Panc1 (cell line): ENCODE data around the gene TESK2. TPM values are rescaled to one million over a fixed set of nuclear protein-coding genes. Genes with fewer than 3 reads are reported as not detected.

Experiments
- ATAC-seq: fragments of 200-7000 bp; cut with Tn5 transposase; 2 replicates; pipeline ENCODE4 v1.9.1; 2020; ENCODE audit warnings: mild to moderate bottlenecking, moderate library complexity
- BruUV-seq: library from RNA; stranded (reverse); fragments of 400-500 nt; replicated peaks from 2 replicates; lab custom pipeline; 2021; lab: Mats Ljungman, UMichigan
- CTCF ChIA-PET: fragments of 300-600 bp; sonication (Branson Sonifier 250); formaldehyde crosslinking; loops from one replicate; lab custom pipeline; 2022; ENCODE audit warnings: antibody characterized with exemption; lab: Charles Lee
- POLR2A ChIA-PET: fragments of 300-600 bp; sonication (Branson Sonifier 250); formaldehyde crosslinking; loops from one replicate; lab custom pipeline; 2022; ENCODE audit warnings: antibody characterized with exemption; lab: Charles Lee
- DNase-seq: peaks from one replicate; pipeline ENCODE4 v3.0.0-alpha.2; 2010; ENCODE audit warnings: low read depth, low spot score
- H3K27ac ChIP-seq: 2 replicates; pipeline ENCODE4 v1.5.1; 2011; ENCODE audit warnings: mild to moderate bottlenecking, low read length, inconsistent platforms
- H3K27me3 ChIP-seq: fragments of 200-500 bp; sonication (Bioruptor generic); 2 replicates; pipeline ENCODE4 v1.6.0; 2014; ENCODE audit warnings: low read length, inconsistent platforms; ENCODE audit not compliant: control insufficient read depth, insufficient read depth
- H3K36me3 ChIP-seq: fragments of 200-500 bp; sonication (Bioruptor generic); 2 replicates; pipeline ENCODE4 v1.5.1; 2014; ENCODE audit warnings: inconsistent platforms, mild to moderate bottlenecking, low read length, moderate library complexity; ENCODE audit not compliant: control insufficient read depth, insufficient read depth
- H3K4me1 ChIP-seq: 2 replicates; pipeline ENCODE4 v1.5.1; 2011; ENCODE audit warnings: inconsistent platforms, mild to moderate bottlenecking, low read length, moderate library complexity; ENCODE audit not compliant: control insufficient read depth, insufficient read depth
- H3K4me3 ChIP-seq, 2 experiments: 2 replicates each; pipeline ENCODE4 v1.5.1; 2011 to 2012; ENCODE audit warnings: low read depth in 2 of 2, low read length in 2 of 2, mild to moderate bottlenecking in 2 of 2, inconsistent platforms in 1 of 2, moderate library complexity in 1 of 2
- H3K9me3 ChIP-seq: fragments of 200-500 bp; sonication (Bioruptor generic); 2 replicates; pipeline ENCODE4 v1.5.1; 2014; ENCODE audit warnings: low read depth, mild to moderate bottlenecking, inconsistent platforms, low read length, moderate library complexity; ENCODE audit not compliant: control insufficient read depth, insufficient read depth
- CTCF ChIP-seq: fragments of 450-650 bp; IDR thresholded peaks from 2 replicates; pipeline ENCODE4 v1.5.1; 2017; ENCODE audit warnings: mild to moderate bottlenecking
- POLR2AphosphoS5 ChIP-seq: IDR thresholded peaks from 2 replicates; pipeline ENCODE4 v1.6.1; 2012; ENCODE audit warnings: mild to moderate bottlenecking, low read depth, low read length, moderate library complexity
- REST ChIP-seq, 2 experiments: IDR thresholded peaks; 2 replicates each; pipeline ENCODE4 v1.6.1; 2011 to 2012; ENCODE audit warnings: low read depth in 2 of 2, control low read depth in 1 of 2, low read length in 1 of 2, mild to moderate bottlenecking in 1 of 2, moderate library complexity in 1 of 2; ENCODE audit not compliant: insufficient read depth in 1 of 2
- SIN3A ChIP-seq: IDR thresholded peaks from 2 replicates; pipeline ENCODE4 v1.6.1; 2012; ENCODE audit warnings: low read depth, mild to moderate bottlenecking, low read length, moderate library complexity, borderline replicate concordance; ENCODE audit not compliant: insufficient read depth
- TCF7L2 ChIP-seq: IDR thresholded peaks from 2 replicates; pipeline ENCODE4 v1.6.1; 2011; ENCODE audit warnings: mild to moderate bottlenecking, low read depth, low read length, inconsistent platforms
- in situ Hi-C: cut with HindIII; loops from 2 replicates; pipeline ENCODE4 v1.10.0; 2016; ENCODE audit warnings: low sequenced_read_pairs, low pct_unique_long_range_greater_than_20kb
- intact Hi-C: fragments of 100-400 bp; cut with micrococcal nuclease; formaldehyde crosslinking; loops from one replicate; pipeline ENCODE4 v1.10.0; 2022; ENCODE audit not compliant: unreplicated experiment
- total RNA-seq: library from RNA; stranded (reverse); gene quantifications from one replicate; pipeline ENCODE4 v1.2.1, GENCODE V29; 2021; ENCODE audit not compliant: unreplicated experiment

Gene TESK2
- total RNA-seq, 1 experiment from 2014 or later, result 3.3 TPM

GRCh38 chr1:45395051-45395450 is 95.9 kb downstream of the TESK2 start:
- BruUV-seq, result no TSS peak
- Histone ChIP-seq H3K9me3 (no peaks in the 10 kb centered on the region), H3K27me3 (no peaks in the 10 kb centered on the region), H3K27ac (no peak overlapping the region), H3K4me3 (no peak overlapping the region), H3K36me3 (no peaks in the 10 kb centered on the region), H3K4me1 (no peaks in the 10 kb centered on the region)
- in situ Hi-C loops, result no loop called here
- ATAC-seq (no peak), DNase-seq (no peak)
- TF ChIP-seq SIN3A (no peak), TCF7L2 (no peak), CTCF (no peak), POLR2AphosphoS5 (no peak), REST (IDR thresholded peaks at IDR 0.05; ENCODE audit: insufficient read depth in 1 of 2, low read depth in 2 of 2, low read length in 1 of 2) (no peak)
- ChIA-PET CTCF (no interaction called here), POLR2A (no interaction called here)
- intact Hi-C loops, result no loop called here

GRCh38 chr1:45394342-45394741 is 96.6 kb downstream of the TESK2 start:
- Histone ChIP-seq H3K4me3 (no peak overlapping the region), H3K9me3 (no peaks in the 10 kb centered on the region), H3K36me3 (no peaks in the 10 kb centered on the region), H3K27ac (no peak overlapping the region), H3K27me3 (no peaks in the 10 kb centered on the region), H3K4me1 (no peaks in the 10 kb centered on the region)
- in situ Hi-C loops, result no loop called here
- ATAC-seq (no peak), DNase-seq (no peak)
- CTCF ChIA-PET, result interaction anchor here (0.6 kb wide), 1 partner anchor 189 kb away, joined by 3 read pairs; no protein-coding TSS in a partner anchor
- TF ChIP-seq SIN3A, result no peak
- no peak for TF ChIP-seq REST (IDR thresholded peaks at IDR 0.05; ENCODE audit: insufficient read depth in 1 of 2, low read depth in 2 of 2, low read length in 1 of 2)
- TF ChIP-seq POLR2AphosphoS5, result no peak
- TF ChIP-seq TCF7L2, result no peak
- no peak for TF ChIP-seq CTCF
- no TSS peak for BruUV-seq
- POLR2A ChIA-PET, result no interaction called here
- intact Hi-C loops, result no loop called here
